ENCODE results near the gene TMIE. TPM values are rescaled to one million over a fixed set of nuclear protein-coding genes. Genes with fewer than 3 reads are reported as not detected.

The TMIE gene
- total and polyA plus RNA-seq, 9 of the 15 experiments (the other 6 are each of a cell fraction or from before 2014, with no cell fraction given) = not detected

DNA sequence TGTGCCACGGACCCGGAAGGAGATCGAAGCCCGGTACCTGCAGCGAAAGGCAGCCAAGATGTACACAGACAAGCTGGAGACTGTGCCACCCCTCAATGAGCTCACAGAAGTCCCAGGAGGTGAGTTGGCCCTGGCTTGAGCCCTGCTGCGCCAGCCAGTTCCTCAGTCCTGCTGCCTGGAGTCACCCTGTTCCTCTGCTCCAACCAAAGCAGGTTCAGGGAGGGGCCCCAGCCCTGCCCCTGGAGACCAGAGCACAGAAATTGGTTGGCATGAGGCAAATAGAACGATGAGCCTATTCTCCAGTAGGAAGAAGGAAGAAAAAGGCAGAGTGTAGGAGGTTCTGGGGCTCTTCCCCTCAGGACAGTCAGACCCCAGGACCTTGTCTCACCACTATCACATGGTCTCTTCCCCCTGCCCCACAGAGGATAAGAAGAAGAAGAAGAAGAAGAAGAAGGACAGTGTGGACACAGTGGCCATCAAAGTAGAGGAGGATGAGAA lies 8.0 kb downstream of the TMIE start:
- in situ Hi-C loops (cut with MboI) = no loop called here

More for the DNA sequence above, 8.0 kb downstream of the TMIE start:
- TF ChIP-seq POLR3G (IDR thresholded peaks at IDR 0.05; ENCODE audit: extremely low read depth, insufficient read length, insufficient replicate concordance) (no peak), ZNF12 (CRISPR knock-in tag; IDR thresholded peaks at IDR 0.05) (no peak), EWSR1 (IDR thresholded peaks at IDR 0.05; ENCODE audit: borderline replicate concordance, low read depth, partially characterized antibody) (no peak), PHF21A (IDR thresholded peaks at IDR 0.05; ENCODE audit: borderline replicate concordance, low read depth) (no peak), RFX1 (IDR thresholded peaks at IDR 0.05) (no peak)
- TF ChIP-seq, protein P1, sequence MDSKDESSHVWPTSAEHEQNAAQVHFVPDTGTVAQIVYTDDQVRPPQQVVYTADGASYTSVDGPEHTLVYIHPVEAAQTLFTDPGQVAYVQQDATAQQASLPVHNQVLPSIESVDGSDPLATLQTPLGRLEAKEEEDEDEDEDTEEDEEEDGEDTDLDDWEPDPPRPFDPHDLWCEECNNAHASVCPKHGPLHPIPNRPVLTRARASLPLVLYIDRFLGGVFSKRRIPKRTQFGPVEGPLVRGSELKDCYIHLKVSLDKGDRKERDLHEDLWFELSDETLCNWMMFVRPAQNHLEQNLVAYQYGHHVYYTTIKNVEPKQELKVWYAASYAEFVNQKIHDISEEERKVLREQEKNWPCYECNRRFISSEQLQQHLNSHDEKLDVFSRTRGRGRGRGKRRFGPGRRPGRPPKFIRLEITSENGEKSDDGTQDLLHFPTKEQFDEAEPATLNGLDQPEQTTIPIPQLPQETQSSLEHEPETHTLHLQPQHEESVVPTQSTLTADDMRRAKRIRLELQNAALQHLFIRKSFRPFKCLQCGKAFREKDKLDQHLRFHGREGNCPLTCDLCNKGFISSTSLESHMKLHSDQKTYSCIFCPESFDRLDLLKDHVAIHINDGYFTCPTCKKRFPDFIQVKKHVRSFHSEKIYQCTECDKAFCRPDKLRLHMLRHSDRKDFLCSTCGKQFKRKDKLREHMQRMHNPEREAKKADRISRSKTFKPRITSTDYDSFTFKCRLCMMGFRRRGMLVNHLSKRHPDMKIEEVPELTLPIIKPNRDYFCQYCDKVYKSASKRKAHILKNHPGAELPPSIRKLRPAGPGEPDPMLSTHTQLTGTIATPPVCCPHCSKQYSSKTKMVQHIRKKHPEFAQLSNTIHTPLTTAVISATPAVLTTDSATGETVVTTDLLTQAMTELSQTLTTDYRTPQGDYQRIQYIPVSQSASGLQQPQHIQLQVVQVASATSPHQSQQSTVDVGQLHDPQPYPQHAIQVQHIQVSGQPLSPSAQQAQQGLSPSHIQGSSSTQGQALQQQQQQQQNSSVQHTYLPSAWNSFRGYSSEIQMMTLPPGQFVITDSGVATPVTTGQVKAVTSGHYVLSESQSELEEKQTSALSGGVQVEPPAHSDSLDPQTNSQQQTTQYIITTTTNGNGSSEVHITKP (IDR thresholded peaks at IDR 0.05; ENCODE audit: partially characterized antibody) = peak; percentile 63
- TF ChIP-seq, protein P2, sequence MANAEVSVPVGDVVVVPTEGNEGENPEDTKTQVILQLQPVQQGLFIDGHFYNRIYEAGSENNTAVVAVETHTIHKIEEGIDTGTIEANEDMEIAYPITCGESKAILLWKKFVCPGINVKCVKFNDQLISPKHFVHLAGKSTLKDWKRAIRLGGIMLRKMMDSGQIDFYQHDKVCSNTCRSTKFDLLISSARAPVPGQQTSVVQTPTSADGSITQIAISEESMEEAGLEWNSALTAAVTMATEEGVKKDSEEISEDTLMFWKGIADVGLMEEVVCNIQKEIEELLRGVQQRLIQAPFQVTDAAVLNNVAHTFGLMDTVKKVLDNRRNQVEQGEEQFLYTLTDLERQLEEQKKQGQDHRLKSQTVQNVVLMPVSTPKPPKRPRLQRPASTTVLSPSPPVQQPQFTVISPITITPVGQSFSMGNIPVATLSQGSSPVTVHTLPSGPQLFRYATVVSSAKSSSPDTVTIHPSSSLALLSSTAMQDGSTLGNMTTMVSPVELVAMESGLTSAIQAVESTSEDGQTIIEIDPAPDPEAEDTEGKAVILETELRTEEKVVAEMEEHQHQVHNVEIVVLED (CRISPR knock-in tag; IDR thresholded peaks at IDR 0.05) = no peak
- Histone ChIP-seq H3K9me1 (ENCODE audit: control insufficient read depth, insufficient read depth, low read length) (no peaks in the 10 kb centered on the region), H2AFZ (ENCODE audit: low read depth, low read length) (no peak overlapping the region), H3K27ac (ENCODE audit: extremely low read depth, low read depth, low read length) (no peak overlapping the region), H3K27me3 (ENCODE audit: control insufficient read depth in 2 of 2, insufficient read depth in 2 of 2, low read length in 2 of 2) (peaks cover 11 to 54% of the 10 kb centered on the region in 2 experiments; a peak in 4 of 5 replicates), H3K9ac (ENCODE audit: insufficient read depth in 1 of 2, low read depth in 2 of 2, low read length in 2 of 2) (0 out of 4 replicates have a peak overlapping the region, but pooled peaks of 1 of the 2 experiments have one; percentile 7), H3K4me3 (no peak overlapping the region), H4K20me1 (replicated peaks; ENCODE audit: control insufficient read depth, insufficient read depth, low read length) (peaks cover 31% of the 10 kb centered on the region), H3K9me3 (replicated peaks; ENCODE audit: control insufficient read depth, insufficient read depth, low read depth, low read length) (no peaks in the 10 kb centered on the region), H3K79me2 (ENCODE audit: control insufficient read depth, insufficient read depth, low read length) (no peaks in the 10 kb centered on the region), H3K36me3 (ENCODE audit: control insufficient read depth, insufficient read depth, low read length) (no peaks in the 10 kb centered on the region), H3K4me2 (ENCODE audit: insufficient read depth, low read length) (no peak overlapping the region), H3K4me1 (replicated peaks in 1 of 2; ENCODE audit: control insufficient read depth in 2 of 2, insufficient read depth in 2 of 2, low read length in 2 of 2) (no peaks in the 10 kb centered on the region)
- BruUV-seq (replicated peaks) = no TSS peak
- CTCF ChIA-PET (ENCODE audit: low intra/inter-chr PET ratio) = no interaction called here
- POLR2A ChIA-PET = interaction anchor here (1.0 to 1.1 kb wide), 2 partner anchors 200 to 210 kb away, joined by 4 read pairs; no protein-coding TSS in a partner anchor
- 0% methylated on average over 7 of the region's 7 CpGs for WGBS (ENCODE audit: insufficient coverage, low coverage, missing lambda C conversion rate)
- DNase-seq (ENCODE audit: extremely low read depth in 1 of 4, low spot score in 3 of 4) (no peak), ATAC-seq (no peak), FAIRE-seq (no peak)
- intact Hi-C loops (cut with micrococcal nuclease) = loop anchor here (10.0 kb wide), 2 partner anchors 286 to 666 kb away; no protein-coding TSS in a partner anchor

Measured in K562 (cell line).